GM21423 (cell line): ENCODE results near the gene NRCAM.

ENCODE experiments used
- ATAC-seq: cut with Tn5 transposase; IDR thresholded peaks from one replicate; pipeline ENCODE4 v1.9.1; 2021; ENCODE audit warnings: mild to moderate bottlenecking, moderate library complexity; ENCODE audit not compliant: unreplicated experiment

The NRCAM gene

GRCh38 chr7:108108131-108108530 lies 348.1 kb downstream of the NRCAM start:
- no peak for ATAC-seq

- no peak for ATAC-seq
These were observed 351.9 kb downstream of the NRCAM start for GRCh38 chr7:108104324-108104723.

- no peak for ATAC-seq
These were observed 352.5 kb downstream of the NRCAM start for GRCh38 chr7:108103558-108104298.

- no peak for ATAC-seq
These were observed 353.4 kb downstream of the NRCAM start for GRCh38 chr7:108102671-108103312.

GRCh38 chr7:108101759-108102158 lies 354.5 kb downstream of the NRCAM start:
- ATAC-seq, result no peak

GRCh38 chr7:108099713-108100112 lies 356.5 kb downstream of the NRCAM start:
- ATAC-seq, result no peak

GRCh38 chr7:108097703-108098102 lies 358.5 kb downstream of the NRCAM start:
- no peak for ATAC-seq
